NCI-H1436 treated with DMSO at 0.1 percent for 48 hours (cell line): ENCODE measurements around the gene ADGRG6.
"Not testable (repeated sequence)": the region's sequence is repeated elsewhere in the genome, so short reads cannot be mapped to it uniquely, and the experiment has no call there.

ENCODE experiments used
- DNase-seq: peaks from one replicate; lab custom pipeline; 2025; lab: John Stamatoyannopoulos, UW

Gene ADGRG6

DNA sequence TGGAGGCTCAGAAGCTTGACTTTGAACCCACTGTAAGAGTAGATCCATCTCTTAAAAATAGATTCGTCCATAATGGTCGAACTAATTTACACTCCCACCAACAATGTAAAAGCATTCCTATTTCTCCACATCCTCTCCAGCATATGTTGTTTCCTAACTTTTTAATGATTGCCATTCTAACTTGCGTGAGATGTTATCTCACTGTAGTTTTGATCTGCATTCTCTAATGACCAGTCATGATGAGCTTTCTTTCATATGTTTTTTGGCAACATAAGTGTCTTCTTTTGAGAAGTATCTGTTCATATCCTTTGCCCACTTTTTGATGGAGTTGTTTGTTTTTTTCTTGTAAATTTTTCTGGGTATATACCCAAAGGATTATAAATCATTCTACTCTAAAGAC, 44.4 kb downstream of the ADGRG6 start:
- not testable (repeated sequence) for DNase-seq

DNA sequence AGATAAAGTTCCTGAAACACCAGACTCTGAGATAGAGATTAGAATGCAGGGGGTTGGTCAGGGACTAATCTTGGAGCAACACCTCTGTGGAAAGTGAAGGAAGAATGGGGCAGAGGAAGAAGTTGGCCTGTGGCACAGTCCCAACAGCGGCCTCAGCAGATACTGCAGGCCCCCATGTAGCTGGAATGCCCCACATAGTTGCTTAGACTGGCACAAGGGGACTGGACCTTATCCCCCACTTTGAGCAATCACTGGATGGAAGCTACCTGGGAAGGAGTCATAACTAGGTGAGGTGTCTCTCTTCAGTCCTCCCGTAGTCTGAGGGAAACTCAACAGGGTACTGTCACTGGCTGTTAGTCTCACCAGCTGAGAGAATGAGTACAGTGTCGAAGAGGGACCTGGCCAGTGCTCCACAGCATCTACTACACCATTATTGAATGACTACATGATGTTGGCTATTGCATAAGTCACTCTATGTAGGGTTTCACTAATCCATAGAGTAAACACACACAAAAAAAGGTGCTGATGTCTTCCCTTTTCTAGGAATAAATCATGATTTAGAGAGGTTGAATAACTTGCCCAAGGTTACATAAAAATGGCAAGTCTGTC, 47.5 kb downstream of the ADGRG6 start:
- no peak for DNase-seq

DNA sequence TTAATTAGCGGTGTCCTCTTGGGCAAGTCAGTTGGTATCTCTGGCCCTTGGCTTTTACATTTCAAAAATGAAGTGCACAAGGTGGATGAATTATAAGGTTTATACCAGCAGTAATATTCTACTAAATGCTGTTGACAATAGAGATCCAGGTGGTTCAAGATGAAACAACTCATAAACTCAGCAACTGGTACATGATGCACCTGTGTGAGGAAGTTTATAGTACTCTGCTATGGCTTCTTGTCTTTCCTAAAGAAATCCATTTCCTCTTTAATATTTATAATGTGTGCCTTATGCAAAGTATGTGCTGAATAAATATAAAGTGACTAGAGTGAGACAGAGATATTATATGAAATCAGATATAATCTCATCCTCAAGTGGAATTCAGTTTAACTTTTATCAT, 48.5 kb downstream of the ADGRG6 start:
- no peak for DNase-seq

DNA sequence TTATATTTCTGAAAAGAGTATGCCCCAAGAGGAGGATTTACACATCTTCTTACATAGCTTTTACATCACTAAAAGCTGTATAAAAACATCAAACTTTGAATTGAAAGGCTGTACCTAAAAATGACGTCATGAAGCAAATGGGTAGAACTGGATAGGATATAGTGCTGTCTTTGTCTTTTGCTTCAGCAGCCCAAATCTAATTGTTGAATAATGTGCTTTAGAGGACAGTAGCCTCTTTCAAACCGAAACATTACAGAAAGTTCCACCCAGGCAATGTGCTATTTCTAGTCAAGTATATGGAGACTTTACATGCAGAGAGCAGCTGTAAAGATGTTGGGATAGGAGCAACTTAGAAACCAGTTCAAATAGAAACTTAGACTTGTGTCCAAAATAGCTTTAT, 51.9 kb downstream of the ADGRG6 start:
- no peak for DNase-seq

DNA sequence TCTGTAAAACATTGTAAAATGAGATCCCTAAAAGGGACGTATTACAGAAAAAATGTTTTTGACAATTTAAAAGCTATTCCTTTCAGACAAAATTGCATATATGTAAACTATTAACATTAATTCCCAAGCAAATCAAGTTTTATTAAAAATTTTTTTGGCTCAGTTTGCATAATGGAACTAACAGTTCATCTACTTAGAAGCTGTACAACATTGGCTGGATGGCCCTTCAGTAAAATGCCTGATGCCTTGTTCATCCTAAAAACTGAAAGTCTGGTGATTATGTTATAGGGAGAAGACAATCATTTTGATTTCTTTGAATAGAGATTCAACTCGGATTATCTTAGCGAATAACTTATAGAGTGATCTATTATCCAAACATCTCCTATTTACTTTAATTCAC, 52.8 kb downstream of the ADGRG6 start:
- DNase-seq = no peak

DNA sequence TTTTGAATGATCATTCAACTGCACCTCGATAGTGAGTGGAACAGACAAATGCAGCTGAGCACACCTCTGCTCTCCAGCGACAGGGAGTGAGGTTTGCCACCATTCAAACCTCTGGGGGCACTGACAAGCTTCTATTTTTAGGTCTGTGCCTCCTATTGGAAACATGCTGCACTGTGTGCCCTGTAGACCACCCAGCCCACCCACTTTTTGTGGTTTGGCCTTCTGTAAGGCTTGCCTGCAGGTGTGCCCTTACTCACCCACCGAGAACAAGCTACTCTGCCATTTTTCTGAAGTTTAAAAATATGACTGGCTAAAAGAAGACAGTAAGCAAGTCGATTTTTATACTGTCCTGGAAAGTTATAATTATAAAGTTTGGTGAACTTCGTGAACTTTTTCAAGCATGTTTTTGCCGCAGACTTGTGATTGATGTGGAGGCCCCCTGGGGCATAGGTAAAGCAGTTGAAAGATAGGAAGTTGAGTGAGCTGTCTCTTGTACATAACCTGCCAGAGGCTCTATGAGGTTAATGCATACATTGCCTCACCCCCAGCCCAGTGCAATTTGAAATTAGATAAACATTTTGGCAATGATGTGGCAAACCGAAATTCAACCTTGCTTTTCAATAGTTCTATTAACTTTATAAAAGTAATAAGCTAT, 53.8 kb downstream of the ADGRG6 start:
- no peak for DNase-seq

DNA sequence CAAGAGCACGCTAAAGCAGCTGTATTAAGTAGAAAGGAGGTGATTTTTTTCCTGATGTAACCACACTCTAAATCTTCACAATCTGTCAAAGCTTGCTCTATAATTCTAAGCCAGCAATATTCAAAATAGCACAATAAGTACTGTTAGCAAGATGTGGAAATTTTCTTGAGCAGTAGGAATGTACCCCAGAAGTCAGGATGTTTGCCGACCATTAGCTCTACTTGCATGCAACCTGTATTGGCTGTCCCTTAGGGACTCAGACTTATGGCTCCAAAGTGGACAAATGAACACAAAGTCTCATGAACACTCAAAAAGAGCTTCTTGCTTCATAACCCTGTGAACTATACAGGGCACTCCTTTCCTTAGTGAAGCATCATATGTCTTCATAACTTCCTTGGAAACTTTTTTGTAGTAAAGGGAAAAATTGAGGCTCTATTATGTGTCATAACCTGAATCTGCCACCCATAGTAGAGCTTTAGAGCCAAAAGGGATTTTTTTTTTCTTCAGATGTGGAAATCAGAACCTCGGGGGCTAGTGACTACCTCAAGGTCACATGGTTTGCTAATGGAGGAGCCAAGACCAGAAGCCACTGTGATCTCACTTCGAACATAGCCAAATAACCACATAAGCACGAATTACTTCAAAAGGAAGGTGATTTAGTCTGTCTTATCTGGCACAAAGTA, 54.5 kb downstream of the ADGRG6 start:
- DNase-seq = no peak

DNA sequence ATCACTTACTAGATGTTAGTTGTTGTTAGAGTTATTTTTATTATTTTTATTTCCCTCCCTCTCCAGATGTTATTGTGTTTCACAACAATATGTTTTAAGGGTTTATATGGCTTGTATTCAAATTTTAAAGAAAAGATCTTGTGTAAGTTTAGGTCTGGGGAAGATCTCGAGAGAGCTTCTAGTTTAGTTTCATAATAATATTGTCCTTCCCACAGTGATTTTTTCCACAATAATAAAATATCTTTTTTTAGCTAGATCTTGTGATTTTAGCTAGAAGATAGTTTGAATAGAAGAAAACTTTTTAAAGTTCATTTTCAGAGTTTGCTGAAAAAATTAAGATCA, 55.0 kb downstream of the ADGRG6 start:
- DNase-seq = no peak

DNA sequence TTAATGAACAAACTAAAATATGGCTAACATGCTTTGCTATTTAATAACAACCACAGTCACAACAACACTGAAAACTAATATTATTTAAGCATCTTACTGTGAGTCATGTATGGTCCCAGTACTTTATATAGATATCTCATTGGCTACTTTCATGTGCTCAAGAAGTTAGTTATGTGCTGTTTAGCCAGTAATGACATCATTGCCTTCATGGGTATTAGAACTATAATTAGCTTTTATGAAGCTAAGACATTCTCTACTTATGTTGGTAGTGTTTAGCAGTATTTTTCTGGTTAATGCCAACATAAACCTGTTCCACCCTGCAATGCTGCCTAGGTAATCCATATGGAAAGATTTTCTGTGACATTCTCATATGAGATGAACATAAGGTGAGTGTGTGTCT, 56.1 kb downstream of the ADGRG6 start:
- DNase-seq = no peak

DNA sequence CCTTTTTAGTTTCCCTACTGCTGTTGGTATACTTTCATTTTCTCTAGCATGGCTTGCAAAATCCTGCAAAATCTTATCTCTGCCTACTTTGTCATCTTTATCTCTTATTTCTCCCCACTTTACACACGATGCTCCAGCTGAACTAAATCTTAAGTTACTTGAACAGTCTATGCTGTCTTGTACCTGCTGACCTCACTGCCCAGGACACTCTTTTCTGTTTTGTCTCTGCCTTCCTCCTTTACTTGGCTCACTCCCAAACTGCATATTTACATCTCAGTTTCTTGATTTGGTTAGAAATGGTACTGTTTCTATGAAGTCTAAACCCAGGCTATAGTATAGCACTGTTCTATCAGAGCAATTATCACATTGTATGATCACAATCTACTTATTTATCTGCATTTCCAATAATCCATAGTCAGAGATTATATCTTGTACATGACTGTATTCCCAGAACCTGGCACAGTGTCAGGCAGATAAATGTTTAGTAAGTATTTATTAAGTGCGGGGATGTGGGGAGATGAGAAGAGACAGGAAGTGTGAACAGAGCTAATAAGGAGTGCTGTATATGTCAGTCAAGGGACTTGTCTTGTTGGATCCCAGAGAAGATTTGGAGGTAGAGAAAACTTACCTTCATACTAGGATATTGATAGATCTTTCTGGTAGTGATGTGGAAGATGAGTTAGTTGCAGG, 57.6 kb downstream of the ADGRG6 start:
- DNase-seq = no peak

DNA sequence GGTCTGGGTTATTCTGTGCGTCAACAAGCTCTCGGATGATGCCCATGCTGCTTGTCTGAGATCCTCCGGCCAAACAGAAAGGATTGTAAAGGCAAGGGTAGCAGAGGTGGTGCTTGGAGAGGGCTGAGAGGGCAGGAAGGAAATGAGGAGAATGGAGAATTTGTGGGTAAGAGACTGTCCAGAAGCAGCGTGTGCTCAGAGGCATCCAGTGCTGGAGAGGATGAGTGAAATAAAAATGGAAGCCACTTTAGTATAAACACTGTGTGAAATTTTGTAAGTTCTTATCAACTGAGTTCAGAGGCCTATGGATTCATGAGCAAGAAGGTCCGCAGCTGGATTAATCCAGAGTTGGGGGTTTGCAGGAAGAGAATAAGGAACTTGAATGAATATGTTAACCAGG, 59.5 kb downstream of the ADGRG6 start:
- DNase-seq = no peak

DNA sequence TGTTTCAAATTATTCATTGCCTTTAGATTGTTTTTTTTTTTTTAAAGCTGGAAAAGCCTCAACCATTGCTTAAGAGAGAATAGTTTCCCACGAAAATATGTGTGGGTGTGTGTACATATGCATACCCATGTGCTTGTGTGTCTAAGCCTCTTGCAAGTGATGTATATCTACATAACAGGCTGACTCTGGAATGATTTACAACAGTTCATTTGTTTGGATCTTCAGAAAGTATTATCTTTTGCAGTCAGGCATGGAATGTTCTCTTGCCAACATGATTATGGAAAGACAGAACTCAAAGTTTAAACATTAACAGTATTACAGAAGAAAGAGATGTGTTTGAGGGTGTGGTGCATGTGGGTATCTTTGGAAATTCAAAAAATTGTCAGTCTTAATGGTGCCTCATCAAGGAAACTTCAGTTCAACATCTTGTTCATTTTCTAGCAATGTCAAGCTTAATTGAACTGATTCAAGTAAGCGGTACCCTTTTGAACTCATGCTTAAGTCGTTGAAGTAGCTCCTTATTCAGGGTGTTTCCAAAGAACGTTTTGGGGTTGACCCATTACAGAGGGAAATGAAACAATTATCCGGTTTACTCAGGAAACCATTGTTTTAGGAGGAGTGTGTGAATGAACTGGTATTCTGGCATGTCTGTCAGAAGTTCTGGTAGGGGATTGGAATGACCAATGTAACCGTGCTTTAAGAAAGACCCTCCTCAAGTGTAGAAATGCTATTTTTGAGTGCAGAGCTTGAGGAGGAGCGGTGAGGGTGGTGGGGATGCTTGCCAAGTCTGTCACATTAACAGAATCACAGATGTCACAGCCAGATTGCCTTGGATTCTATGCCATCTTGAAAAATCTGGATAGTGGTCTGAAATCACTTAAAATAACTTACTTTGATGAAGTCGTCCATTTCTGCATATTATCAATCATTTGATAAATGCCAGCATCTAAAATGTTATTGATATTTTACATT, 60.3 kb downstream of the ADGRG6 start:
- DNase-seq = no peak

DNA sequence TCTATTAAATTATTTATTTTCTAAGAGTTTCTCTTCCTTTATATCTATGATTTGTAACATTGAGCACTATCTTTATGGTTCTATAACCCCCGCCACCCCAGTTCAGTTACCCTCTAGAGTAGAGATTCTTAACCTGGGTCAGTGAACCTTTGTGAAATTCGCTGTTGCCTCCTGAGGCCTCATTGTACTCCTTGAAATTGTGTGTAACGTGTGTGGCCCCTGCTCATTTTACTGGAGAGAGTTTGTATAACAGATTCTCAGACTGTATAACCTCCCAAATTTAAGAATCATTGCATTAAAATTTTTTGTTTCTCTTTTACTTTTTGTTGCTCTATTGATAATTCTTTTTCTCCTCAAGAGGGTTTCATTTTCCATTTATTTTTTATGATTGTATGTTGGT, 65.3 kb downstream of the ADGRG6 start:
- DNase-seq = no peak

DNA sequence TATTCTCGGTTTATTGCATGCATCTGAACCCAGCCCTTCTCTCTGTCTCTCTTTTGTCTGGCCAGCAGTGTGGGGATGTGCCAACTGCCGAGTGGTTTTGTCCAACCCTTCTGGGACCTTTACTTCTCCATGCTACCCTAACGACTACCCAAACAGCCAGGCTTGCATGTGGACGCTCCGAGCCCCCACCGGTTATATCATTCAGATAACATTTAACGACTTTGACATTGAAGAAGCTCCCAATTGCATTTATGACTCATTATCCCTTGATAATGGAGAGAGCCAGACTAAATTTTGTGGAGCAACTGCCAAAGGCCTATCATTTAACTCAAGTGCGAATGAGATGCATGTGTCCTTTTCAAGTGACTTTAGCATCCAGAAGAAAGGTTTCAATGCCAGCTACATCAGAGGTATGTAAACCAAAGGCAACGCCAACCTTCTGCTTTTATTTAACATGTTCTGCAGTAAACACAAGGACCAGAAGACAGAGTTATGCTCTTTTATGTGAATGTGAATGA, 65.8 kb downstream of the ADGRG6 start:
- no peak for DNase-seq

DNA sequence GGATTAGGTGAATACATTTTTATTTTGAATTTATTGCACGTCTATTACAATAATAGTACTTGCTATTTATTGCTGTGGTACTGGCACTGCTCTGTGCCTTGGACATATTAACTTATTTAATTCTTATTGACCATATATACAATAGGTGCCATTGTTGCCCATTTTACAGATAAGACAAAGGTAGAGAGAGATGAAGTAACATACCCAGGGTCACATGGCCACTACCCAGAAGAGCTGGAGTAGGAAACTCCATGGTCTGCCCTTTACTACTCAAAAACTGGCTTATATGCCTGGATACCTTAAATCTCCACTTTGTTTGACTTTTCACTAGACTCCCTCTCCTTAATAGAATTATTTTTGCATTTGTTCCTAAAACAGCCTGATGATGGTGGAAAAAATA, 67.5 kb downstream of the ADGRG6 start:
- no peak for DNase-seq

DNA sequence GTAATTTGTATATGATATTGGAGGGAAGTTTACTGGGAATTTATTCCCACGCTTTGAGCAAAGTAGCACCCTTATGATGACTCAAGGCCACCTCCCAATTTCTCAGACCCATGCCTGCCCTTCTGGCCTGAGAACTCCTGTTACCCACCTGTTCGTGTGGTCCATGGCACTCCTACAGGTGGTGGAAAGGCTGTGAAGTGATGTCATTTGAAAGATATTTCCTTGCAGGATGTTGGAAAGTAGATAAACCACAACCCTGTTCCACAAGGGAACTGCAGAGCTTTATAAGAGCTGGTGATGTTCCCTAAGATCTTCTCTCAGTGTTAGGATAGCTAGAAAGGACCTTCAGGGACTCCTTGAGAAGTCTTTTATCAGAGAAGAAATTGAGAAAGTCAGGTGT, 70.5 kb downstream of the ADGRG6 start:
- no peak for DNase-seq

DNA sequence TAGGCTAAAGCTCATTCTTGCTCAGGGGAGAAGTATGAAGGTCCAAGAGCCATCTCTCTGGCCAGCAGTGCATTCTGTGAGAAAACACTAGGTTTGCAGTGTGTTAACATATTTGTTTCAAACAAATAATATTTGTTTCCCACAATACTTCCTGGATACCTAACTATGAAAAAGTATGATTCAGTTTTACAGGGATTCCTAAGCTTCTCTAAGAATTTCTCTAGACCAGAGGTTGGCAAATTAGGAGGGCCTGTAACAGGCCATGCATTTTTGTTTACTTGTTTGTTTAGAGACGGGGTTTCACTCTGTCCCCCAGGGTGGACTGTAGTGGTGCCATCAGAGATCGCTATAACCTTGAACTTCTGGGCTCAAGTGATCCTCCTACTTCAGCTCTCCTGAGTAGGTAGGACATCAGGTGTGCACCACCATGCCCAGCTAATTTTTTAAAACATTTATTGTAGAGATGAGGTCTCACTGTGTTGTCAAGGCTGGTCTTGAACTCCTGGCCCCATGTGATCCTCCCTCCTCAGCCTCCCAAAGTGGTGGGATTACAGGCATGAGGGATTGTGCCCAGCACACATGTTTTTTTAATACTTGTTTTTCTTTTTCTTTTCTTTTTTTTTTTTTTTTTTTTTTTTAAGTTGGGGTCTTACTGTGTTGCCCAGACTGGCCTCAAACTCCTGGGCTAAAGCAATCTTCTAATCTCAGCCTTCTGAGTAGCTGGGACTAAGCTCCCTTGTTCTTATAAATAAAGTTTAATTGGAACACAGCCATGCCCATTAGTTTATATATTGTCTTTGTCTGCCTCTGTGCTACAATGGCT, 71.7 kb downstream of the ADGRG6 start:
- no peak for DNase-seq

DNA sequence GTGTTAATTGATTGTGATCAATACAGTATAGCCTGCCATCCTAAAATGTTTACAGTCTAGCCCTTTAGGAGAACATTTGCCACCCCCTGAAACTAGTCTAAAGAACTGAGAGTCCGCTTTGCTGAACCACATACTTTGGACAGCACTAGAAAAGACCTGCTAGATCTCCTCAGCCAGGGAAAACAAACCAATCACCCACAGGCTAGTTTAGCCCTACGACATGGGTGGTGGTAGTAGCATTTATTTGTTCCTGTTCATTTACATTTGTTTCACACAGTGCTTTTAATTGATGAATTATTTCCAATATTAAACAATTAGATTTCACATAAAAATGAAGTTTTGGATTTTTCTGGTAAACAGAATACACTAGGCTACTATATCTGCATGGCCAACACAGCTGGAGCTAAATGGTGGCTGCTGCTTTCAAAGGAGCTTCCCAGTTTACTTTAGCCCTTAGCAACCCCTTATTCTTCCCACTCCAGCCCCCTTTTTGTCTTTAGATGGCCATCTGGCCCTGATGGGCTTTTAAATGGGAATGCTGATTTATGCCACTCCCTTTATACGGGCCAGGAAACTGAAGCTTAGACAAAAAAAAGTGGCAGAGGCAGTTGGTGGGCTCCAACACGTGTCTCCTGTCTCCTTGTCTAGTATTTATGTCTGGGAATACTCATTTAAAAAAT, 72.4 kb downstream of the ADGRG6 start:
- no peak for DNase-seq

DNA sequence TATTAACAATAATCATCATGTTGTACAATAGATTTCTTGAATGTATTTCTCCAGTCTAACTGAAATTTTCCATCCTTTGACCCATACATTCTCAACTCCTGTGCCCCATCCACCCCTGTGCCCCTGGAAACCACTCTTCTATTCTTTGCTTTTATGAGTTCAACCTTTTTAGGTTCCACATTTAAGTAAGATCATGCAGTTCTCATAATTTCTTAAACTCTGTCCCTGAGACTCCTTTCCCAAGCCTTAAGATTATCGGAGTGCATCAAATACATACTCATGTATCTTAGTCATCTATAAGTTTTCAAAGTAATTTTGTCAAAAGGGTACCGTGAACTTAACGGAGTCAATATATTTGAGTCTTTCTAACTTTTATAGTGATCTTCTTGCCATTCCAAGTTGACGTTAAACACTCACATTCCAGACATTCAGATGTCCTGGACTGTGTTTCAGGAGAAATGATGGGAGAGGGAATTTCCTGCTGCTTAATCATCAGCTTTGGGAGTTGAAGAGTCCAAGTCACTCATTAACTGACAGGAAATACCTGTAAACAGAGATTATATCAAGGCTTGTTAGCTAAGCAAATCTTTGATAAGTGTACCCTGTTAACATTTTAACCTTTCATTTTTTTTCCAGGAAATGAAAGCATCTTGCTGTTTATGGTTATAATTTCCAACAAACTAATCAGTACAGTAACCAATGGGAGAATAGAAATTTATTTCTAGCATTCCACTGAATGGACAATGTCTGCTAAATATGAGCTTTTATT, 73.3 kb downstream of the ADGRG6 start:
- no peak for DNase-seq

DNA sequence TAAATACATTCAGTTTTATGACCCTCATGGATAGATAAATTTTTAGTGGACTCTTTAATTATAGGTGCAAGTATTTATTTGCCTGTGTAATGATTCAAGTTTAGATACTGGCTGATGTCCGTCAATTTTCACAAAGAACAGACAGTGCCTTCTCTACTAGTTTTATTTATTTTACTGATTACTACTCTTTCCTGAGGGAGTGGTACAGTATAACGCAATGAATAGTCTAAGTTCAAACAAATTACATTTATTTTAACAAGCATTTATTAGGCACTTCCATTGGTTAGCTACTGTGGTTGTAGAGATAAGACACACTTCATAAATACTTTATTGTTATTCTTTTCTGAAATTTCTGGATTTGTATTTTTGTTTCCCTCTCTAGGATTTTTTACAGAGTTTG, 74.3 kb downstream of the ADGRG6 start:
- no peak for DNase-seq
